Measurements from ENCODE around the gene COMT. TPM values are rescaled to one million over a fixed set of nuclear protein-coding genes. Genes with fewer than 3 reads are reported as not detected.
A peak's percentile ranks its signal among the peaks of the same experiment; 100 is the strongest.

Gene COMT
- total and polyA plus RNA-seq, 9 of the 15 experiments (the other 6 are each of a cell fraction or from before 2014, with no cell fraction given), result 12.5 to 351 (median 155) TPM

DNA sequence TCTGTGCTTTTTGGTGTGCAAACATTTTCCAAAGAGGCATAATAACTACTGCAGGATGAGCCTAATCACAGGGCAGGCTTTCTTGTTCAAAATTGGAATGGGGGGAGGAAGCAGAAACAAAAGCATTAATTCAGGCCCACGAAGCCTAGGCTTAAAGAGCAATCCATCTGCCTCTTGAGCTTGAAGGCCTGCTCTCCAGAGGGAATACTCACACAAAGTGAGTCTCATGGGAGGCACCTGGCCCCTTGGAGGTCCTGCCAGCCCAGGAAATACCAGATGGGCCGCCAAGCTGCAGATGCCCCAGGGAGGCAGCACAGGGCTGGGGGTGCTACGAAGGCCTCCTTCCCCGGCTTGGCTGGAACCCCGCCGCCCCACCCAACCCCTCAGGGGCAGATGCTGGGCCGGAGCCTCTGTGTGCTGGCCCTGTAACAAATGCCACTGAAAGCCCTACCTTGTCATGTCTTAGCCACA, 39.3 kb upstream of the COMT start:
- peak; percentile 26 for FAIRE-seq
- BruUV-seq (replicated peaks), result no TSS peak
- ATAC-seq, result no peak
- no peak overlapping the region for H3K4me2 ChIP-seq (ENCODE audit: insufficient read depth, low read length)
- H3K9me3 ChIP-seq (replicated peaks; ENCODE audit: control insufficient read depth, insufficient read depth, low read depth, low read length), result no peaks in the 10 kb centered on the region
- H3K9ac ChIP-seq (ENCODE audit: insufficient read depth in 1 of 2, low read depth in 2 of 2, low read length in 2 of 2), result 0 out of 4 replicates have a peak overlapping the region, but pooled peaks of 1 of the 2 experiments have one; percentile 58
- H3K9me1 ChIP-seq (ENCODE audit: control insufficient read depth, insufficient read depth, low read length), result no peaks in the 10 kb centered on the region
- no peak overlapping the region for H2AFZ ChIP-seq (ENCODE audit: low read depth, low read length)
- 76% methylated on average over 7 of the region's 7 CpGs for WGBS (ENCODE audit: insufficient coverage, low coverage, missing lambda C conversion rate)
- DNase-seq (ENCODE audit: extremely low read depth in 1 of 4, low spot score in 3 of 4), result no peak
- H3K79me2 ChIP-seq (ENCODE audit: control insufficient read depth, insufficient read depth, low read length), result no peaks in the 10 kb centered on the region
- peaks cover 13% of the 10 kb centered on the region; the same call in 2 of the 3 replicates for H3K36me3 ChIP-seq (ENCODE audit: control insufficient read depth, insufficient read depth, low read length)
- intact Hi-C loops (cut with micrococcal nuclease) (no loop called here), in situ Hi-C loops (cut with MboI) (no loop called here)
- no peaks in the 10 kb centered on the region for H3K27me3 ChIP-seq (ENCODE audit: control insufficient read depth in 2 of 2, insufficient read depth in 2 of 2, low read length in 2 of 2)
- no peak overlapping the region for H3K4me3 ChIP-seq
- TF ChIP-seq, protein P1, sequence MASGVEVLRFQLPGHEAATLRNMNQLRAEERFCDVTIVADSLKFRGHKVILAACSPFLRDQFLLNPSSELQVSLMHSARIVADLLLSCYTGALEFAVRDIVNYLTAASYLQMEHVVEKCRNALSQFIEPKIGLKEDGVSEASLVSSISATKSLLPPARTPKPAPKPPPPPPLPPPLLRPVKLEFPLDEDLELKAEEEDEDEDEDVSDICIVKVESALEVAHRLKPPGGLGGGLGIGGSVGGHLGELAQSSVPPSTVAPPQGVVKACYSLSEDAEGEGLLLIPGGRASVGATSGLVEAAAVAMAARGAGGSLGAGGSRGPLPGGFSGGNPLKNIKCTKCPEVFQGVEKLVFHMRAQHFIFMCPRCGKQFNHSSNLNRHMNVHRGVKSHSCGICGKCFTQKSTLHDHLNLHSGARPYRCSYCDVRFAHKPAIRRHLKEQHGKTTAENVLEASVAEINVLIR (CRISPR knock-in tag; IDR thresholded peaks at IDR 0.05), result no peak
- TF ChIP-seq KLF13 (tag; IDR thresholded peaks at IDR 0.05; ENCODE audit: borderline replicate concordance, low read depth), result peak; percentile 37; the same call in 1 of the 2 replicates
- no peak for TF ChIP-seq HSF4 (CRISPR knock-in tag; IDR thresholded peaks at IDR 0.05; ENCODE audit: borderline replicate concordance)
- no peak for TF ChIP-seq TEAD4 (IDR thresholded peaks at IDR 0.05; ENCODE audit: low read length)
- TF ChIP-seq TEAD4 (CRISPR knock-in tag; IDR thresholded peaks at IDR 0.05; ENCODE audit: borderline replicate concordance), result no peak
- TF ChIP-seq, protein P2, sequence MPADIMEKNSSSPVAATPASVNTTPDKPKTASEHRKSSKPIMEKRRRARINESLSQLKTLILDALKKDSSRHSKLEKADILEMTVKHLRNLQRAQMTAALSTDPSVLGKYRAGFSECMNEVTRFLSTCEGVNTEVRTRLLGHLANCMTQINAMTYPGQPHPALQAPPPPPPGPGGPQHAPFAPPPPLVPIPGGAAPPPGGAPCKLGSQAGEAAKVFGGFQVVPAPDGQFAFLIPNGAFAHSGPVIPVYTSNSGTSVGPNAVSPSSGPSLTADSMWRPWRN (IDR thresholded peaks at IDR 0.05; ENCODE audit: low read depth), result no peak
- peaks cover 0 to 47% of the 10 kb centered on the region in 2 experiments; a peak in 2 of 5 replicates for H3K4me1 ChIP-seq (replicated peaks in 1 of 2; ENCODE audit: control insufficient read depth in 2 of 2, insufficient read depth in 2 of 2, low read length in 2 of 2)
- H3K27ac ChIP-seq (ENCODE audit: extremely low read depth, low read depth, low read length), result no peak overlapping the region
- ChIA-PET POLR2A (interaction anchor here (0.6 to 11.2 kb wide), 13 partner anchors 8 to 223 kb away, joined by 3 to 141 read pairs (median 4); partner anchors contain the start of genes COMT, GNB1L, RTL10 and TXNRD2), CTCF (ENCODE audit: low intra/inter-chr PET ratio) (no interaction called here)
- peaks cover 6% of the 10 kb centered on the region; the same call in 1 of the 2 replicates for H4K20me1 ChIP-seq (replicated peaks; ENCODE audit: control insufficient read depth, insufficient read depth, low read length)
